Neural crest cell (in vitro differentiated cells): Measurements from ENCODE around the gene ACTR1B. TPM values are rescaled to one million over a fixed set of nuclear protein-coding genes. Genes with fewer than 3 reads are reported as not detected.
A peak's percentile ranks its signal among the peaks of the same experiment; 100 is the strongest.

Experiments
- DNase-seq: peaks from one replicate; pipeline ENCODE4 v3.0.0; 2021; ENCODE audit warnings: low read depth, mixed read lengths, low spot score
- H3K27ac Mint-ChIP-seq: one replicate; pipeline ENCODE4 v1.8.0; 2021; ENCODE audit warnings: mild to moderate bottlenecking, mixed read lengths; ENCODE audit not compliant: unreplicated experiment
- H3K27me3 Mint-ChIP-seq: 2 replicates; pipeline ENCODE4 v1.8.0; 2021; ENCODE audit warnings: low read depth, mild to moderate bottlenecking, mixed read lengths
- H3K36me3 Mint-ChIP-seq: 2 replicates; pipeline ENCODE4 v1.8.0; 2021; ENCODE audit warnings: low read depth, mild to moderate bottlenecking, mixed read lengths
- H3K4me1 Mint-ChIP-seq: 2 replicates; pipeline ENCODE4 v1.8.0; 2021; ENCODE audit warnings: mixed read lengths
- H3K4me3 Mint-ChIP-seq: one replicate; pipeline ENCODE4 v1.8.0; 2021; ENCODE audit warnings: mild to moderate bottlenecking, mixed read lengths
- H3K9me3 Mint-ChIP-seq: 2 replicates; pipeline ENCODE4 v1.8.0; 2021; ENCODE audit warnings: mixed read lengths
- total RNA-seq: library from RNA; stranded (reverse); gene quantifications from 2 replicates; pipeline ENCODE4 v1.2.1, GENCODE V29; 2021
- TF ChIP-seq, protein P1 (sequence below): fragments of 200-600 bp; sonication (generic); conservative IDR thresholded peaks from 2 replicates; pipeline ENCODE4 v1.5.0; 2021; ENCODE audit warnings: antibody characterized with exemption, mild to moderate bottlenecking

The ACTR1B gene
- total RNA-seq, 1 donor from 2014 or later = 62.6 TPM

DNA sequence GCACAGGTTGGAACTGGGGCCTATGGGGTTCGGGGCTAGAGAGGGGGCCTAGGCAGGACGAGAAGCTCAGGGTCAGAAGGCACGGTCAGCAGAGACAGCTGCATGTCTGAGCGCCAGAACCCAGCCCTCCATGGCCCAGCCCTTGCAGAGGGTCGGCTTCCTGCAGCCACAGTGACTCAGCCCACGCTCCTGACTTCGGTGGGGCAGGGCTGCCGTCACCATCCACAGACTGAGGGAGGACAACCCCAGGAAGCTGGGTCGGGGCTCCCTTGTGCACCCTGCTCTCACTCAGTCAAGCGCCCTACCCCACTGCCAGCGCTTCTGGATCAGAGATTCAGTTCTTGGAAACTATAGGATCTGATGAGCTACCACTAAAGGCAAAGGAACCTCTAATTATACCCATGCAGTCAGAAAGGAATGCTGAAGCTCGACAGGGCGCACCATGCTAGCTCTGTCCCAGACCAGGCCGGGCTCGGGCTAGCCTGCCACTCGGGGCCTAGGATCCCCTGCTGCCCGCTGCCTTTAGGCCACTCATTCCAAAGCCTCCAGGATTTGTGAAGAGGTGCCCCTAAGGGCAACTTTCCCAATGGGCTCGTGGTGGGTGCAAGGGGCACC is 3.0 kb downstream of the ACTR1B start:
- TF ChIP-seq, protein P1, sequence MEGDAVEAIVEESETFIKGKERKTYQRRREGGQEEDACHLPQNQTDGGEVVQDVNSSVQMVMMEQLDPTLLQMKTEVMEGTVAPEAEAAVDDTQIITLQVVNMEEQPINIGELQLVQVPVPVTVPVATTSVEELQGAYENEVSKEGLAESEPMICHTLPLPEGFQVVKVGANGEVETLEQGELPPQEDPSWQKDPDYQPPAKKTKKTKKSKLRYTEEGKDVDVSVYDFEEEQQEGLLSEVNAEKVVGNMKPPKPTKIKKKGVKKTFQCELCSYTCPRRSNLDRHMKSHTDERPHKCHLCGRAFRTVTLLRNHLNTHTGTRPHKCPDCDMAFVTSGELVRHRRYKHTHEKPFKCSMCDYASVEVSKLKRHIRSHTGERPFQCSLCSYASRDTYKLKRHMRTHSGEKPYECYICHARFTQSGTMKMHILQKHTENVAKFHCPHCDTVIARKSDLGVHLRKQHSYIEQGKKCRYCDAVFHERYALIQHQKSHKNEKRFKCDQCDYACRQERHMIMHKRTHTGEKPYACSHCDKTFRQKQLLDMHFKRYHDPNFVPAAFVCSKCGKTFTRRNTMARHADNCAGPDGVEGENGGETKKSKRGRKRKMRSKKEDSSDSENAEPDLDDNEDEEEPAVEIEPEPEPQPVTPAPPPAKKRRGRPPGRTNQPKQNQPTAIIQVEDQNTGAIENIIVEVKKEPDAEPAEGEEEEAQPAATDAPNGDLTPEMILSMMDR = no peak
- H3K36me3 Mint-ChIP-seq = peaks cover 7% of the 10 kb centered on the region
- no peak overlapping the region for H3K27ac Mint-ChIP-seq
- DNase-seq = no peak
- H3K4me1 Mint-ChIP-seq = peaks cover 32% of the 10 kb centered on the region
- H3K4me3 Mint-ChIP-seq = peak overlapping the region; percentile 88
- H3K9me3 Mint-ChIP-seq = no peaks in the 10 kb centered on the region
- H3K27me3 Mint-ChIP-seq = no peaks in the 10 kb centered on the region

DNA sequence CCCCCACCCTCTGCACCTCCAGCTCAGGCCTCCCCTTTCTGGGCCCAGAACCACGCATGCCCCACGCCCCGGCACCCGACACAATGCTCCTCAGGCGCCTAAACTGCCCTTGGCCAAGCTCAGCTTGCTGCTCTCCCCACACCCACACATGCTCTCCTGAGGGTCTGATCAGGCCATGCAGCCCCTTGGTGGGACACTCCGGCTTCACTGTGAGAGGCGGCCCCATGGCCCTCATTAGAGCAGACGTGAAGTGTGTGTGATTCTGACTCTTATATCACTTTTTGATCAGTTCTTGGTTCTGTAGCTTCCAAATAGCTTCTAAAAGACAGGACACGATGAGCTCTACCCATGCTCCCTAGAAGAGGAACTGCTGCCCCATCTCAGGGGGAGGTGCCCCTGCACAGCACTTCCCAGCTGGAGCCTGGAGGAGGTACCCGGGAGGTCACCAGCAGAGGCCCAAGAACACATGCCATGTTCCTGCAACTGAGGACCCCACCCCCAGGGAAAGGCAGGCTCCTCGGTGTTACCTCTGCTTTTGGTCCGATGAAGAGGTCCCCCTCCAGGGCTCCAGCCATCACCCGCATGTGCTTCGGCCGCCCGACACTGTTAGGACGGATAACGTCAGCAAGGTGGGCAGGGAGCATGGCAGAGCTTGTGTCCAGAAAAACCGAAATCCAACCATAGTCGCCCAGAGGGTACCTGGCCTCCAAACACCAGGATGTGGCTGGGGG is 3.6 kb downstream of the ACTR1B start:
- TF ChIP-seq, protein P1 = no peak
- Mint-ChIP-seq H3K4me1 (peaks cover 32% of the 10 kb centered on the region), H3K36me3 (peaks cover 10% of the 10 kb centered on the region), H3K4me3 (no peak overlapping the region), H3K27ac (peak overlapping the region; percentile 57), H3K27me3 (no peaks in the 10 kb centered on the region), H3K9me3 (peaks cover under 1% of the 10 kb centered on the region)
- DNase-seq = no peak

DNA sequence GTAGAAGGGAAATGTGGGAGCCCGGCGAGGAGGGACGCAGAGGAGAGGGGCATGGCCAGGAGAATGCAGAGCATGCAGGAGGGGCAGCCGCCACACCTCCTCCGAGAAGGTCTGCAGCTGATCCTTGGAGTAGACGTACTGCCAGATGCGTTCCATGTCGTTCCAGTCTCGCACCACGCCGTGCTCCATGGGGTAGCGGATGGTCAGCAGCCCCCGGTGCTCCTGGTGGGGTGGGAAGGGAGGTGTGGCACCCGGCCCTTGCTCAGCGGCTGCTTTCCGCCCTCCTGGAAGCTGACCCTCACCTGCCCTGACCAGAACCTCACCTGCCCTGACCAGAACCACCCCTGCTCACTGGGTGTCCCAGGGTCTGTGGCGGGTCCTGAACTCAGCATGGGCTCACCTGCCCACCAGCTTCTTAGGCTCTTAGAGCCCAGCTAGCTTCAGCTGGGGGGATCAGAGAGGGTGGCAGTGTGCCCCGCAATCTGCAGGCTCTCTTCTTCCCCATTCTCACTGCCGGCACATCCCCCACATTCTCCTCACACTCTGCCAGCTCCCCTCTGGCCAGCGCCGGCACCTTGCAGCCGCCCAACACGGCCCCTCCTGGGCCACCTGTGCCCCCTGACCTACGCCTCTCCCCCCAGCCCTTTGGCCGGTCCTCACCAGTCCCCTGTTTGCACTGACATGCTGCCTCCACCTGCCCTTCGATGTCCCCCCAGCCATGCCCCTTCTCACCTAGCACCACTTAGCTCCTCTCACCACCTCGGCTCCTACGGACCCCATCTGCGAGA is 4.4 kb downstream of the ACTR1B start:
- H3K4me3 Mint-ChIP-seq = no peak overlapping the region
- peaks cover 18% of the 10 kb centered on the region for H3K36me3 Mint-ChIP-seq
- peaks cover 24% of the 10 kb centered on the region for H3K4me1 Mint-ChIP-seq
- H3K27ac Mint-ChIP-seq = no peak overlapping the region
- TF ChIP-seq, protein P1 = no peak
- peaks cover 4% of the 10 kb centered on the region for H3K9me3 Mint-ChIP-seq
- H3K27me3 Mint-ChIP-seq = no peaks in the 10 kb centered on the region
- DNase-seq = no peak

DNA sequence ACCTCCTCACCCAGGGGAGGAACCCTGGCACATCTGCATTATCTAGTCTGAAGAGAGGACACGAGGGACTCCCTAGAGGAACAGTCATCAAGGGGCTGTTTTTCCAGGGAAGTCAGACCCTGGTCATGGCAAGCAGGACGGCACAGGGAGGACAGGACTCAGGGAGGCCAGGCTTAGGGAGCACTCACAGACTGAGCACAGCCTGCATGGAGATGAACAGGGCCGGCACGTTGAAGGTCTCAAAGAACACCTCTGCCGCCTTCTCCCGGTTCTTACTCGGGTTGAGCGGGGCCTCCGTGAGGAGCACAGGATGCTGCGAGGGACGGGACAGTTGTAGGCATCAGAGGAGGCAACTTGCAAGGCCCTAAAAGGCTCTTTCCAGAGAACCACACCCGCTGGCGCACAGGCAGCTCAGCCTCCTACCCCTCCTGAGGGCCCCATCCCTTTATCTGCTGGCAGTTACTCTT is 5.1 kb downstream of the ACTR1B start:
- Mint-ChIP-seq H3K27me3 (no peaks in the 10 kb centered on the region), H3K9me3 (peaks cover 9% of the 10 kb centered on the region), H3K36me3 (peaks cover 24% of the 10 kb centered on the region), H3K4me3 (no peak overlapping the region), H3K27ac (no peak overlapping the region), H3K4me1 (peaks cover 24% of the 10 kb centered on the region)
- TF ChIP-seq, protein P1 = no peak
- DNase-seq = no peak

DNA sequence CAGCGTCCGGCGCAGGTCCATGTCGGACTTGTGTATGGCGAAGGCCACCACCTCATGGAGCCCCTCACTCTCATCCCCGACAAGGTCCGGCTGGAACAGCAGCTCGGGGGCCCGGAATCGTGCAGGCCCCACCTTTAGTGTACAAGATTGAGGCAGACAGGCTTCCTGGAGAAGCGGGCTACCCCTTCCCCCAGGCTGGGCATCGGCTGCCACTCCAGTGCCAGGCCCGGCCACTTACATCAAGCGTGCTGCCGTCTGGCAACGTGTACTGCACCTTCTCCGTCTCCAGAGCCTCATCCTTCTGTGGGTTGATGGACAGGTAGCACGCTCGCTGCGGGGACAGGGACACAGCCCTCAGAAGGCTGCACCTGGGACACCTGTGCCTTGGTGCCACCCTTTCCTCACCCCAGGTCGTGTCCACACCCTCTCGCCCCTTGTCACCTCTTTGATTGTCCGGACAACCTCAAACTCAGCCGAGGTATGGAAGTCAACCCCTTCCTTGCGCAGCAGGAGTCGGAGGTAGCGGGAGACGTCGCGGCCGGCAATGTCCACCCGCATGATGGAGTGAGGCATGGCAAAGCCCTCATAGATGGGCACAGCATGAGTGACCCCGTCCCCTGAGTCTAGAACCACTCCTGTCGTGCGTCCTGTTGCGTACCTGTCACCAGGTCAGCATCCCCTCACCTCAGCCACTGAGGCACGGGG is 5.7 kb downstream of the ACTR1B start:
- TF ChIP-seq, protein P1 = no peak
- Mint-ChIP-seq H3K9me3 (peaks cover 9% of the 10 kb centered on the region), H3K27ac (peak overlapping the region; percentile 27), H3K36me3 (peaks cover 28% of the 10 kb centered on the region), H3K27me3 (no peaks in the 10 kb centered on the region), H3K4me3 (peak overlapping the region; percentile 19), H3K4me1 (peaks cover 22% of the 10 kb centered on the region)
- DNase-seq = no peak
